Measurements from ENCODE around the gene CALHM2. TPM values are rescaled to one million over a fixed set of nuclear protein-coding genes. Genes with fewer than 3 reads are reported as not detected.

The CALHM2 gene
- total RNA-seq: 10 to 100 TPM; 18.2 to 26.0 TPM

GRCh38 chr10:103451831-103452505 is at the start of gene CALHM2:
CALHM2 (minus strand) TSS chr10:103452370; CDS start chr10:103449941, 2,429 bp downstream.
- peaks cover 22% of the 10 kb centered on the region for H3K4me1 Mint-ChIP-seq

GRCh38 chr10:103501186-103501585 is 49.0 kb upstream of the CALHM2 start:
- no peak for ATAC-seq (replicated peaks)
- no peak overlapping the region for H3K27ac Mint-ChIP-seq
- H3K9me3 Mint-ChIP-seq: no peaks in the 10 kb centered on the region
- H3K36me3 Mint-ChIP-seq (ENCODE audit: low read depth): no peaks in the 10 kb centered on the region
- H3K27me3 Mint-ChIP-seq: peaks cover 32% of the 10 kb centered on the region
- peaks cover 16% of the 10 kb centered on the region for H3K4me1 Mint-ChIP-seq
- no peak overlapping the region for H3K4me3 Mint-ChIP-seq

More at GRCh38 chr10:103451831-103452505, at the start of gene CALHM2:
- H3K9me3 Mint-ChIP-seq: no peaks in the 10 kb centered on the region
- ATAC-seq (replicated peaks): peak; percentile 76
- peak within 1 kb of the TSS; percentile 97 for H3K4me3 Mint-ChIP-seq
- H3K27me3 Mint-ChIP-seq: no peaks in the 10 kb centered on the region
- peak within 1 kb of the TSS; percentile 83 for H3K27ac Mint-ChIP-seq
- peaks cover 44% of the 10 kb centered on the region for H3K36me3 Mint-ChIP-seq (ENCODE audit: low read depth)

GRCh38 chr10:103500481-103500880 is 48.3 kb upstream of the CALHM2 start:
- no peak overlapping the region for H3K4me3 Mint-ChIP-seq
- peaks cover 16% of the 10 kb centered on the region for H3K4me1 Mint-ChIP-seq
- H3K9me3 Mint-ChIP-seq: no peaks in the 10 kb centered on the region
- no peak for ATAC-seq (replicated peaks)
- H3K36me3 Mint-ChIP-seq (ENCODE audit: low read depth): no peaks in the 10 kb centered on the region
- H3K27ac Mint-ChIP-seq: no peak overlapping the region
- peaks cover 35% of the 10 kb centered on the region for H3K27me3 Mint-ChIP-seq

- Mint-ChIP-seq H3K36me3 (ENCODE audit: low read depth) (no peaks in the 10 kb centered on the region), H3K9me3 (no peaks in the 10 kb centered on the region), H3K4me3 (no peak overlapping the region), H3K27ac (no peak overlapping the region), H3K27me3 (peaks cover 41% of the 10 kb centered on the region), H3K4me1 (peaks cover 16% of the 10 kb centered on the region)
- no peak for ATAC-seq (replicated peaks)
These were observed 47.7 kb upstream of the CALHM2 start for GRCh38 chr10:103499881-103500280.

GRCh38 chr10:103498936-103499638 is 46.9 kb upstream of the CALHM2 start:
- H3K27ac Mint-ChIP-seq: no peak overlapping the region
- peaks cover 12% of the 10 kb centered on the region for H3K4me1 Mint-ChIP-seq
- no peaks in the 10 kb centered on the region for H3K9me3 Mint-ChIP-seq
- no peaks in the 10 kb centered on the region for H3K36me3 Mint-ChIP-seq (ENCODE audit: low read depth)
- H3K4me3 Mint-ChIP-seq: no peak overlapping the region
- no peak for ATAC-seq (replicated peaks)
- H3K27me3 Mint-ChIP-seq: peaks cover 45% of the 10 kb centered on the region

GRCh38 chr10:103497161-103497915 is 45.2 kb upstream of the CALHM2 start:
- no peaks in the 10 kb centered on the region for H3K9me3 Mint-ChIP-seq
- H3K27ac Mint-ChIP-seq: no peak overlapping the region
- H3K27me3 Mint-ChIP-seq: peaks cover 47% of the 10 kb centered on the region
- H3K4me1 Mint-ChIP-seq: peaks cover 5% of the 10 kb centered on the region
- H3K36me3 Mint-ChIP-seq (ENCODE audit: low read depth): no peaks in the 10 kb centered on the region
- ATAC-seq (replicated peaks): no peak
- no peak overlapping the region for H3K4me3 Mint-ChIP-seq

- Mint-ChIP-seq H3K27ac (no peak overlapping the region), H3K36me3 (ENCODE audit: low read depth) (no peaks in the 10 kb centered on the region), H3K9me3 (no peaks in the 10 kb centered on the region), H3K4me1 (no peaks in the 10 kb centered on the region), H3K27me3 (peaks cover 48% of the 10 kb centered on the region), H3K4me3 (peak overlapping the region; percentile 55)
- no peak for ATAC-seq (replicated peaks)
These were observed 43.2 kb upstream of the CALHM2 start for GRCh38 chr10:103495321-103495720.

- Mint-ChIP-seq H3K27ac (no peak overlapping the region), H3K27me3 (peaks cover 40% of the 10 kb centered on the region)
- peak; percentile 3 for ATAC-seq (replicated peaks)
These were observed 42.0 kb upstream of the CALHM2 start for GRCh38 chr10:103493916-103494877.

GRCh38 chr10:103493362-103493915 is 41.3 kb upstream of the CALHM2 start, which contains the start of gene NEURL1:
NEURL1 (plus strand) TSS chr10:103493705; CDS start chr10:103494388, 683 bp downstream.
- H3K4me3 Mint-ChIP-seq: peak within 1 kb of the TSS; percentile 84
- ATAC-seq (replicated peaks): peak; percentile 3
- no peak within 1 kb of the TSS for H3K27ac Mint-ChIP-seq
- no peaks in the 10 kb centered on the region for H3K4me1 Mint-ChIP-seq
- no peaks in the 10 kb centered on the region for H3K9me3 Mint-ChIP-seq
- H3K36me3 Mint-ChIP-seq (ENCODE audit: low read depth): no peaks in the 10 kb centered on the region
- peaks cover 36% of the 10 kb centered on the region for H3K27me3 Mint-ChIP-seq

More at GRCh38 chr10:103493916-103494877, 42.0 kb upstream of the CALHM2 start:
- Mint-ChIP-seq H3K9me3 (no peaks in the 10 kb centered on the region), H3K4me3 (peak overlapping the region; percentile 84), H3K4me1 (no peaks in the 10 kb centered on the region), H3K36me3 (ENCODE audit: low read depth) (no peaks in the 10 kb centered on the region)

- Mint-ChIP-seq H3K4me3 (peak overlapping the region; percentile 84), H3K4me1 (no peaks in the 10 kb centered on the region), H3K9me3 (no peaks in the 10 kb centered on the region), H3K27ac (no peak overlapping the region), H3K27me3 (peaks cover 34% of the 10 kb centered on the region), H3K36me3 (ENCODE audit: low read depth) (no peaks in the 10 kb centered on the region)
- no peak for ATAC-seq (replicated peaks)
These were observed 40.6 kb upstream of the CALHM2 start for GRCh38 chr10:103492655-103493261.

- Mint-ChIP-seq H3K36me3 (ENCODE audit: low read depth) (no peaks in the 10 kb centered on the region), H3K4me3 (peak overlapping the region; percentile 84), H3K27ac (peak overlapping the region; percentile 4), H3K9me3 (no peaks in the 10 kb centered on the region), H3K4me1 (no peaks in the 10 kb centered on the region), H3K27me3 (peaks cover 27% of the 10 kb centered on the region)
- no peak for ATAC-seq (replicated peaks)
These were observed 39.7 kb upstream of the CALHM2 start for GRCh38 chr10:103491729-103492364.

- Mint-ChIP-seq H3K36me3 (ENCODE audit: low read depth) (no peaks in the 10 kb centered on the region), H3K4me3 (no peak overlapping the region), H3K27me3 (peaks cover 26% of the 10 kb centered on the region), H3K4me1 (no peaks in the 10 kb centered on the region), H3K27ac (peak overlapping the region; percentile 4), H3K9me3 (no peaks in the 10 kb centered on the region)
- peak; percentile 27 for ATAC-seq (replicated peaks)
These were observed 38.8 kb upstream of the CALHM2 start for GRCh38 chr10:103490986-103491314.

- Mint-ChIP-seq H3K36me3 (ENCODE audit: low read depth) (no peaks in the 10 kb centered on the region), H3K4me1 (no peaks in the 10 kb centered on the region), H3K9me3 (no peaks in the 10 kb centered on the region), H3K27ac (no peak overlapping the region), H3K4me3 (no peak overlapping the region), H3K27me3 (peaks cover 7% of the 10 kb centered on the region)
- ATAC-seq (replicated peaks): no peak
These were observed 35.2 kb upstream of the CALHM2 start for GRCh38 chr10:103487410-103487708.
